HEK293T (cell line): ENCODE results near the gene RIOK3.

ENCODE experiments used
- CTBP1 ChIP-seq: fragments of 450-650 bp; IDR thresholded peaks from 2 replicates; pipeline ENCODE4 v1.6.1; 2016; ENCODE audit warnings: borderline replicate concordance
- ELF4 ChIP-seq: fragments of 450-650 bp; IDR thresholded peaks from 2 replicates; pipeline ENCODE4 v1.6.1; 2017; ENCODE audit warnings: antibody characterized with exemption
- TARDBP ChIP-seq: fragments of 450-650 bp; IDR thresholded peaks from 2 replicates; pipeline ENCODE4 v1.6.1; 2016

DNA sequence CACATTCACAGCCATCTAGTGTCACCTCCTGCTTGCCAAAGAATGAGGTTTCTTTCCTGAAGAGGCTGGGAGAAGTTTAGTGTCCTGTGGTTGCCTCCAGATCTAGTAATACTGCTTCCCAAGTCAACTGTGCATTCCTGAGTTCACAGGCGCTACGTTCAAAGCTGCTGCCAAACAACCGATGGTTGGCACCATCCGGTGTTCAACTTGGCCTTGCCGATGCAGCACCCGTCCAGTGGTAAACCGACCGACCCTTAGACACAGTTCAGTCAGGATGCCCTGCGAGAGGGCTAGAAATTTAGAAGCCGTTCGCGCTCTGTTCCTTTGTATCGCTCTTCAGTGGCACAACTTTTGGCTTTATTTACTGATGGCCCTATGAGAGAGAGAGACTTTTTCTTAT is 78.8 kb downstream of the RIOK3 start:
- TF ChIP-seq TARDBP (no peak), CTBP1 (no peak), ELF4 (no peak)
